B cell (primary cell): Measurements from ENCODE around the gene MRTFA. TPM values are rescaled to one million over a fixed set of nuclear protein-coding genes. Genes with fewer than 3 reads are reported as not detected.
"Not testable (repeated sequence)": the region's sequence is repeated elsewhere in the genome, so short reads cannot be mapped to it uniquely, and the experiment has no call there.

Experiments
- ATAC-seq: fragments of 200-7000 bp; cut with Tn5 transposase; one replicate; pipeline ENCODE4 v1.10.0; 2021; ENCODE audit warnings: low read depth, mild to moderate bottlenecking, moderate number of reproducible peaks, moderate library complexity
- CTCF ChIA-PET: fragments of 350-600 bp; sonication (Branson Sonifier 250); formaldehyde crosslinking; loops from one replicate; lab custom pipeline; 2021; ENCODE audit warnings: antibody characterized with exemption, inconsistent platforms; lab: Charles Lee
- POLR2A ChIA-PET: fragments of 350-600 bp; sonication (Branson Sonifier 250); formaldehyde crosslinking; loops from one replicate; lab custom pipeline; 2021; ENCODE audit warnings: antibody characterized with exemption; lab: Charles Lee
- DNase-seq: peaks from one replicate; pipeline ENCODE4 v3.0.0; 2013
- H2AFZ ChIP-seq: 2 replicates; pipeline ENCODE4 v1.6.1; 2012; ENCODE audit warnings: mild to moderate bottlenecking, low read depth, low read length; ENCODE audit not compliant: insufficient read depth, poor library complexity, severe bottlenecking
- H3K27ac ChIP-seq, 2 donors: 1 replicate in 1 of 2; 2 replicates in 1 of 2; pipeline ENCODE4 v1.5.1; 2012 to 2013; ENCODE audit warnings: low read length in 2 of 2, mild to moderate bottlenecking in 2 of 2, moderate library complexity in 1 of 2
- H3K27me3 ChIP-seq, 4 experiments: fragments of 200-600 bp in 1 of 4; sonication (generic) in 1 of 4; replicated peaks in 1 of 4; 1 replicate in 2 of 4; 2 replicates in 2 of 4; pipeline versions ENCODE4 v1.6.1 to v1.7.0; 2013 to 2016; ENCODE audit warnings: low read length in 3 of 4, mild to moderate bottlenecking in 2 of 4, mixed read lengths in 1 of 4, moderate library complexity in 1 of 4; ENCODE audit not compliant: insufficient read depth in 4 of 4, control insufficient read depth in 3 of 4; ENCODE audit errors: control extremely low read depth in 1 of 4
- H3K36me3 ChIP-seq, 2 experiments: replicated peaks in 1 of 2; 1 replicate in 1 of 2; 2 replicates in 1 of 2; pipeline versions ENCODE4 v1.6.1 to v1.7.1; 2013; ENCODE audit warnings: low read length in 1 of 2; ENCODE audit not compliant: insufficient read depth in 2 of 2, control insufficient read depth in 1 of 2; ENCODE audit errors: control extremely low read depth in 1 of 2, extremely low read depth in 1 of 2
- H3K4me1 ChIP-seq, 2 donors: fragments of 200-600 bp in 1 of 2; sonication (generic) in 1 of 2; 1 replicate in 1 of 2; 2 replicates in 1 of 2; pipeline versions ENCODE4 v1.5.1 to v1.6.1; 2013 to 2017; ENCODE audit warnings: low read length in 2 of 2; ENCODE audit not compliant: control insufficient read depth in 2 of 2, insufficient read depth in 2 of 2
- H3K4me2 ChIP-seq: replicated peaks from 2 replicates; pipeline ENCODE3; 2012; ENCODE audit warnings: mild to moderate bottlenecking, low read depth, low read length; ENCODE audit not compliant: poor library complexity, severe bottlenecking
- H3K4me3 ChIP-seq, 5 experiments: fragments of 200-600 bp in 1 of 5; sonication (generic) in 1 of 5; 1 replicate in 3 of 5; 2 replicates in 2 of 5; pipeline versions ENCODE4 v1.5.1 to v1.7.0; 2011 to 2016; ENCODE audit warnings: low read length in 4 of 5, mild to moderate bottlenecking in 4 of 5, low read depth in 2 of 5, control low read depth in 1 of 5, moderate library complexity in 1 of 5; ENCODE audit not compliant: insufficient read depth in 1 of 5; ENCODE audit errors: control extremely low read depth in 1 of 5, extremely low read depth in 1 of 5
- H3K79me2 ChIP-seq: fragments of 200-600 bp; sonication (generic); one replicate; pipeline ENCODE4 v1.6.0; 2016; ENCODE audit warnings: low read length; ENCODE audit not compliant: control insufficient read depth, insufficient read depth
- H3K9ac ChIP-seq: fragments of 200-600 bp; sonication (generic); 2 replicates; pipeline ENCODE4 v1.6.1; 2017; ENCODE audit warnings: mild to moderate bottlenecking, low read length, moderate library complexity
- H3K9me3 ChIP-seq, 3 donors: one replicate each; pipeline versions ENCODE4 v1.6.1 to v1.7.1; 2013; ENCODE audit warnings: low read length in 2 of 3; ENCODE audit not compliant: control insufficient read depth in 2 of 3, insufficient read depth in 1 of 3; ENCODE audit errors: control extremely low read depth in 1 of 3
- H4K20me1 ChIP-seq: 2 replicates; pipeline ENCODE4 v1.6.0; 2012; ENCODE audit warnings: mild to moderate bottlenecking, low read length; ENCODE audit not compliant: insufficient read depth, control insufficient read depth, poor library complexity, severe bottlenecking
- H3K27ac Mint-ChIP-seq: one replicate; pipeline ENCODE4 v1.8.0; 2021; ENCODE audit warnings: mixed read lengths
- H3K27me3 Mint-ChIP-seq: one replicate; pipeline ENCODE4 v1.8.0; 2021; ENCODE audit warnings: mixed read lengths
- H3K4me1 Mint-ChIP-seq: one replicate; pipeline ENCODE4 v1.8.0; 2021; ENCODE audit warnings: mixed read lengths
- H3K4me3 Mint-ChIP-seq: one replicate; pipeline ENCODE4 v1.8.0; 2021; ENCODE audit warnings: mixed read lengths
- H3K9me3 Mint-ChIP-seq: one replicate; pipeline ENCODE4 v1.8.0; 2022; ENCODE audit warnings: mixed read lengths; ENCODE audit not compliant: insufficient read depth
- EZH2 ChIP-seq: IDR thresholded peaks from 2 replicates; pipeline ENCODE4 v1.6.1; 2012; ENCODE audit warnings: borderline replicate concordance, low read depth, mild to moderate bottlenecking, moderate library complexity, low read length; ENCODE audit not compliant: insufficient read depth, poor library complexity, severe bottlenecking
- WGBS: methylation state at CpG from one replicate; pipeline ENCODE4 v1.1.5; 2013; ENCODE audit warnings: missing lambda C conversion rate; ENCODE audit not compliant: insufficient coverage; 5-methylcytosine and 5-hydroxymethylcytosine counted together
- intact Hi-C: fragments of 100-400 bp; cut with micrococcal nuclease; formaldehyde crosslinking; loops from one replicate; pipeline ENCODE4 v1.10.0; 2022
- polyA plus RNA-seq: library from polyadenylated mRNA; depleted of rRNA; stranded (reverse); fragments of >200 nt; gene quantifications from 2 replicates; pipeline ENCODE4 v1.2.3, GENCODE V29; 2012
- total RNA-seq, 2 donors: library from RNA; stranded (reverse); fragments of 120-200 nt in 1 of 2; gene quantifications; 1 replicate in 1 of 2; 2 replicates in 1 of 2; pipeline versions ENCODE4 v1.2.3 to v1.2.4, GENCODE V29; 2013 to 2022
- TF ChIP-seq, protein P1 (sequence below): fragments of 200-600 bp; IDR thresholded peaks from one replicate; pipeline ENCODE4 v1.8.0; 2022; ENCODE audit warnings: antibody characterized with exemption, mild to moderate bottlenecking

The MRTFA gene
- total and polyA plus RNA-seq, 2 donors (not counting 1 experiment from before 2014, with no cell fraction given) = 28.9 to 82.6 TPM

DNA sequence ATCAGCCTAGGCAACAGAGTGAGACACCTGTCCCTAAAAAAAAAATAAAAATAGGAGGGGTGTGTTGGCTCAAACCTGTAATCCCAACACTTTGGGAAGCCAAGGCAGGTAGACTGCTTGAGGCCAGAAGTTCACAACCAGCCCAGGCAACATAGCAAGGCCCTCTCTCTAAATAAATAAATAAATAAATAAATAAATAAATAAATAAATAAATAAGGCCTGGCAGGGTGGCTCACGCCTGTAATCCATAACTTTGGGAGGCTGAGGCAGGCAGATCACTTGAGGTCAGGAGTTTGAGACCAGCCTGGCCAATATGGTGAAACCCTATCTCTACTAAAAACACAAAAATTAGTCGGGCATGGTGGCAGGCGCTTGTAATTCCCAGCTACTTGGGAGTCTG lies 11.2 kb downstream of the MRTFA start:
- Histone ChIP-seq H3K79me2 (peaks cover 94% of the 10 kb centered on the region), H4K20me1 (peaks cover 38% of the 10 kb centered on the region), H3K4me1 (peaks cover 11 to 16% of the 10 kb centered on the region in 2 donors)
- WGBS = 100% methylated on average over 2 of the region's 3 CpGs
- ATAC-seq, H3K27ac ChIP-seq, H2AFZ ChIP-seq, H3K27me3 ChIP-seq, H3K9me3 ChIP-seq, intact Hi-C loops, H3K4me3 ChIP-seq, H3K4me2 ChIP-seq, H3K4me3 Mint-ChIP-seq, CTCF ChIA-PET, DNase-seq, H3K9ac ChIP-seq, H3K9me3 Mint-ChIP-seq, H3K36me3 ChIP-seq, H3K27ac Mint-ChIP-seq, POLR2A ChIA-PET, H3K27me3 Mint-ChIP-seq: not testable (repeated sequence)
- H3K4me1 Mint-ChIP-seq = peaks cover 46% of the 10 kb centered on the region

DNA sequence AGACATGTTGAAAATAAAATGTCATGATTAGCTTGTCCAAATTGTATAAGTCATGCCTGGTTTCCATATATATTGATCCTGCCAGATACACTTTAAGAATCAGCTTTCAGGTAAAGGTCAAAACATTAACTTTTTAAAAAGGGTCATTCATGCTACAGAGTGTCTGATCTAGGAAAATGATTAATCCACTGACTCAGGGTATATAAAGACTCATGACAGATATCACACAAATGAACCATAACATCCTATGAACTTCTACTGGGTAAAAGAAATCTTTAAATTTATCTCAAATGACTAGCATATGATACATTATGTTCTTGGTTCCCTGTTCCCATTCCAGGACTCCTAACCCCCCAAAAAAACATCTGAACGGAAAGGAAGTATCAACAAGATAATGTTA lies 11.7 kb downstream of the MRTFA start:
- H3K9me3 ChIP-seq = peaks cover 0 to 7% (median 3%) of the 10 kb centered on the region in 3 donors
- no peak overlapping the region for H3K4me2 ChIP-seq
- TF ChIP-seq, protein P1, sequence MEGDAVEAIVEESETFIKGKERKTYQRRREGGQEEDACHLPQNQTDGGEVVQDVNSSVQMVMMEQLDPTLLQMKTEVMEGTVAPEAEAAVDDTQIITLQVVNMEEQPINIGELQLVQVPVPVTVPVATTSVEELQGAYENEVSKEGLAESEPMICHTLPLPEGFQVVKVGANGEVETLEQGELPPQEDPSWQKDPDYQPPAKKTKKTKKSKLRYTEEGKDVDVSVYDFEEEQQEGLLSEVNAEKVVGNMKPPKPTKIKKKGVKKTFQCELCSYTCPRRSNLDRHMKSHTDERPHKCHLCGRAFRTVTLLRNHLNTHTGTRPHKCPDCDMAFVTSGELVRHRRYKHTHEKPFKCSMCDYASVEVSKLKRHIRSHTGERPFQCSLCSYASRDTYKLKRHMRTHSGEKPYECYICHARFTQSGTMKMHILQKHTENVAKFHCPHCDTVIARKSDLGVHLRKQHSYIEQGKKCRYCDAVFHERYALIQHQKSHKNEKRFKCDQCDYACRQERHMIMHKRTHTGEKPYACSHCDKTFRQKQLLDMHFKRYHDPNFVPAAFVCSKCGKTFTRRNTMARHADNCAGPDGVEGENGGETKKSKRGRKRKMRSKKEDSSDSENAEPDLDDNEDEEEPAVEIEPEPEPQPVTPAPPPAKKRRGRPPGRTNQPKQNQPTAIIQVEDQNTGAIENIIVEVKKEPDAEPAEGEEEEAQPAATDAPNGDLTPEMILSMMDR = no peak
- TF ChIP-seq EZH2 = no peak
- Mint-ChIP-seq H3K27ac (no peak overlapping the region), H3K4me3 (no peak overlapping the region), H3K4me1 (peaks cover 44% of the 10 kb centered on the region), H3K9me3 (peaks cover 3% of the 10 kb centered on the region), H3K27me3 (no peaks in the 10 kb centered on the region)
- WGBS = no CpG with 5 or more reads among the region's 1 CpG
- H3K9ac ChIP-seq = no peak overlapping the region
- ChIA-PET CTCF (no interaction called here), POLR2A (interaction anchor here (0.6 kb wide), 2 partner anchors 166 to 175 kb away, joined by 3 to 5 read pairs; no protein-coding TSS in a partner anchor)
- peaks cover 1 to 2% of the 10 kb centered on the region in 2 experiments for H3K36me3 ChIP-seq
- no peaks in the 10 kb centered on the region for H3K27me3 ChIP-seq
- ATAC-seq = no peak
- H4K20me1 ChIP-seq = peaks cover 37% of the 10 kb centered on the region
- H3K27ac ChIP-seq = no peak overlapping the region
- no peak overlapping the region for H2AFZ ChIP-seq
- H3K4me1 ChIP-seq = peaks cover 11 to 16% of the 10 kb centered on the region in 2 donors
- DNase-seq = no peak
- no peak overlapping the region for H3K4me3 ChIP-seq
- intact Hi-C loops = no loop called here
- H3K79me2 ChIP-seq = peaks cover 94% of the 10 kb centered on the region
